Measurements from ENCODE around the gene ACOX1.

DNA sequence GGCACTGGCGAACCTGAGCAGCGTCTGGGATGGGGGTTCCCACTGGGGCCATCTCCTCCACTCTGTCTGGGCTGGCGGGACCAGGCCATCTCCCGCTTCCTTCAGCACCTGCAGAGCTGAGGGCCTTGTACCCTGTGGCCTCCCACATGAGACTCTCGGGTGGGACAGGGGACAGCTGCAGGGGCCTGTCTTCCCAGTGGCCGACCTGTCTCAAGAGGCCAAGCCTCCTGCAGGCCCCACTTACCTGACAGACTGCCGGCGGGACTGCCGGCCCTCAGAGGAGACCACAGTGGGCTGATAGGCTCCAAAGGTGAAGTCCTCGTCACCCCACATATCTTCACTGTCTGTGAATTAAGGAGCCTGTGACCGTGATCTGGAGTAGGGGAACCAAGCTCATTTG is 53.9 kb downstream of the ACOX1 start:
- TF ChIP-seq, protein P1, sequence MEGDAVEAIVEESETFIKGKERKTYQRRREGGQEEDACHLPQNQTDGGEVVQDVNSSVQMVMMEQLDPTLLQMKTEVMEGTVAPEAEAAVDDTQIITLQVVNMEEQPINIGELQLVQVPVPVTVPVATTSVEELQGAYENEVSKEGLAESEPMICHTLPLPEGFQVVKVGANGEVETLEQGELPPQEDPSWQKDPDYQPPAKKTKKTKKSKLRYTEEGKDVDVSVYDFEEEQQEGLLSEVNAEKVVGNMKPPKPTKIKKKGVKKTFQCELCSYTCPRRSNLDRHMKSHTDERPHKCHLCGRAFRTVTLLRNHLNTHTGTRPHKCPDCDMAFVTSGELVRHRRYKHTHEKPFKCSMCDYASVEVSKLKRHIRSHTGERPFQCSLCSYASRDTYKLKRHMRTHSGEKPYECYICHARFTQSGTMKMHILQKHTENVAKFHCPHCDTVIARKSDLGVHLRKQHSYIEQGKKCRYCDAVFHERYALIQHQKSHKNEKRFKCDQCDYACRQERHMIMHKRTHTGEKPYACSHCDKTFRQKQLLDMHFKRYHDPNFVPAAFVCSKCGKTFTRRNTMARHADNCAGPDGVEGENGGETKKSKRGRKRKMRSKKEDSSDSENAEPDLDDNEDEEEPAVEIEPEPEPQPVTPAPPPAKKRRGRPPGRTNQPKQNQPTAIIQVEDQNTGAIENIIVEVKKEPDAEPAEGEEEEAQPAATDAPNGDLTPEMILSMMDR (IDR thresholded peaks at IDR 0.05): no peak
- TF ChIP-seq POLR2A (IDR thresholded peaks at IDR 0.05): no peak
